Measurements from ENCODE around the gene ACO1. TPM values are rescaled to one million over a fixed set of nuclear protein-coding genes. Genes with fewer than 3 reads are reported as not detected.
A peak's percentile ranks its signal among the peaks of the same experiment; 100 is the strongest.

The ACO1 gene
- total and polyA plus RNA-seq, 4 donors, result 41.3 to 78.5 (median 59.5) TPM

- H3K9me3 ChIP-seq (ENCODE audit: control insufficient read depth in 4 of 4, low read length in 3 of 4), result no peaks in the 10 kb centered on the region
- H3K4me3 ChIP-seq (ENCODE audit: low read depth in 1 of 3, low read length in 3 of 3), result peak overlapping the region in 2 of 3 donors; percentile 19 to 77
- H3K27me3 ChIP-seq (ENCODE audit: control insufficient read depth in 4 of 4, insufficient read depth in 4 of 4, low read length in 3 of 4), result no peaks in the 10 kb centered on the region
- H3K27ac ChIP-seq (ENCODE audit: low read depth in 1 of 2, low read length in 2 of 2), result no peak overlapping the region
- no peak for DNase-seq (ENCODE audit: low spot score)
- 38% methylated on average over 3 of the region's 3 CpGs for WGBS
- H3K36me3 ChIP-seq (ENCODE audit: control insufficient read depth in 4 of 4, insufficient read depth in 3 of 4, low read depth in 1 of 4, low read length in 3 of 4), result peaks cover 0 to 3% (median under 1%) of the 10 kb centered on the region in 4 donors
- peaks cover 10 to 48% (median 35%) of the 10 kb centered on the region in 4 donors for H3K4me1 ChIP-seq (ENCODE audit: control insufficient read depth in 4 of 4, insufficient read depth in 4 of 4, low read length in 3 of 4)
- TF ChIP-seq ATF3 (IDR thresholded peaks at IDR 0.05), result no peak
- no peak for TF ChIP-seq EGR1 (IDR thresholded peaks at IDR 0.05; ENCODE audit: low read depth in 2 of 2)
- TF ChIP-seq RXRA (IDR thresholded peaks at IDR 0.05), result peak; percentile 10 to 59
- TF ChIP-seq SP1 (IDR thresholded peaks at IDR 0.05), result peak; percentile 19
- TF ChIP-seq JUND (IDR thresholded peaks at IDR 0.05), result no peak
- peak; percentile 90 for TF ChIP-seq MAX (IDR thresholded peaks at IDR 0.05)
- TF ChIP-seq REST (IDR thresholded peaks at IDR 0.05), result no peak
- TF ChIP-seq YY1 (IDR thresholded peaks at IDR 0.05), result no peak
- no peak for TF ChIP-seq NR2F2 (IDR thresholded peaks at IDR 0.05)
- TF ChIP-seq HNF4A (conservative IDR thresholded peaks at IDR 0.05), result peak in 1 of 2 donors; percentile 38
- TF ChIP-seq RAD21 (IDR thresholded peaks at IDR 0.05), result peak in 1 of 2 donors; percentile 18
- no peak for TF ChIP-seq ZBTB33 (IDR thresholded peaks at IDR 0.05)
- TF ChIP-seq FOXA2 (IDR thresholded peaks at IDR 0.05), result no peak
- TF ChIP-seq GABPA (IDR thresholded peaks at IDR 0.05 in 1 of 2, conservative IDR thresholded peaks at IDR 0.05 in 1 of 2), result no peak
- no peak for TF ChIP-seq HNF4G (IDR thresholded peaks at IDR 0.05)
- TF ChIP-seq FOXA1 (IDR thresholded peaks at IDR 0.05), result no peak
- TF ChIP-seq CTCF (IDR thresholded peaks at IDR 0.05; ENCODE audit: low read depth, low read length, missing input control), result no peak
- no peak overlapping the region for H3K9ac ChIP-seq (ENCODE audit: low read depth in 1 of 2, low read length in 2 of 2)
Observed at GRCh38 chr9:32385885-32386283, 1.4 kb downstream of the ACO1 start.

Data from liver (tissue), 9 donors.